CD4-positive, alpha-beta T cell treated with Interferon gamma for 1 hour (primary cell): ENCODE data around the gene DYNC2LI1.
A peak's percentile ranks its signal among the peaks of the same experiment; 100 is the strongest.
"Not testable (repeated sequence)": the region's sequence is repeated elsewhere in the genome, so short reads cannot be mapped to it uniquely, and the experiment has no call there.

Experiments used
- DNase-seq: peaks from one replicate; pipeline ENCODE4 v3.0.0-alpha.2; 2020

Gene DYNC2LI1

DNA sequence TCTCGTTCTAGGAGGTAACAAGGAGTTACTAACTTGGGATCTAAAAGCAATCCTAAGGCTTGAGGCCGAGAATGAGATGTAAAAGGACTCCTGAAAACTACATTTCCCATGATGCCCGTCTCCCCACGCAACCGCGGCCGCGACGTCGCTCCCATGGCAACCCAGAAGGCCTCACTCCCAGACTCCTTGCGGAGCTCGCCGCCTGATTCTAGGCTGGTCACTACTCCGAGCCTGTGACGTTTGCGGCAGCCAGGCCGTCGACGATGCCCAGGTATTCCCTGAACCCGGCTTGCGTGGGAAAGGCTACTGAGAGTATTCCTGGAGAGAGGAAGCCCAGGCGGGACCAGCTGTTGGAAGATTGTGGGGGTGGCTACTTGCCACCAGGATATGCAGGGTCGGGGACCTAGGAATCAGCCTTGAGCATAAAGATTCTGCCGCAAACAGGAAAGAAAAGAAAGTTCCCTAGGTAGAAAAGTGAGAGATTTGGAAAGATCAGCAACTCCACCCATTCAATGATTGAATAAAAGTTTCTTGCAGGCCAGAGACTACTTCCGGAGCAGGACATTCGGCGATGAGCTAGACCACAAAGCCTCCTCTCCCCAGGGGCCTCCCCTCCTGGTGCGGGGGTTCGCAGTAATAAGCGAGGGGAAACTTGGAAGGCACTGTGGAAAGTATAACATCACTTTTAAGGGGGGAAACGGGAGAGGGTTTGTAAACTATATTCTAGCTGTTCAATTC, at the start of gene DYNC2LI1:
Gene DYNC2LI1 (plus strand): TSS at position 164 of the 738 bp plus-strand sequence. CDS start 100 bp downstream, at position 264.
- peak; percentile 82 for DNase-seq

DNA sequence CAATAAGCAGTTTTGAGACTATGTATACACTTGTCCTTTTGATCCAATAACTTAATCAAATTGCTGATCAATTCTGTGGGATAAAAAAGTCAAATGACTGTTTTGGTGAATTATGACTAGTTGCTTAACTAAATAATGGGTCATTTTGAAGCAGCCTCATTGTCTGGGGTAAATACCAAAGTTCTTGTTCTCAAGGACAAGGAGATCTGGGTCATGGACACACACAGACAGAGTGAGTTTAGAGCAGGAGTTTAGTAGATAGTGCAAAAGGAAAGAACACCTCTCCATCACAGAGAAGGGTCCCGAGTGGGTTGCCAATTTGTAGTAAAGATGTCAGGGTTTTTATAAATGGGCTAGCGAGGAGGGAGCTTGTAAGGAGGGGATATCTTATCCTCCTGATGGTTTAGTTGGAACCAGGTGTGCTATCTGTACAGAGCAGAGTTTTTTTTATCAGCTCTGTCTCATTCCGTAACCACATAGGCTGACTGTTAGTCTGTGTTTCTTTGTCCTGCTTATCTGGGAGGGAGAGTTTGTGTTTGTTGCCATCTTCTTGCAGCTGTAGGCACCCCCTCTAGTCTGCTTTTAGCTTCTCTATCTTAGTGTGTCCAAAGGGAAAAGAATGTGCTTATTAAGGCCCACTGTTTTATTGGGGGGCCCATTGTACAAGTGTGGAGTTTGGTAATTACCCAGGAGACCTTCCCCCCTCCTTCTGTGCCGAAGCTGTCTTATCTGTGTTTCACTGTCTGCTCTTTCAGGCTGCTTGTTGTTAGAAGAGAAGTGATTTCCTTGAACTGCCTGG, 48.9 kb upstream of the DYNC2LI1 start:
- DNase-seq: no peak

DNA sequence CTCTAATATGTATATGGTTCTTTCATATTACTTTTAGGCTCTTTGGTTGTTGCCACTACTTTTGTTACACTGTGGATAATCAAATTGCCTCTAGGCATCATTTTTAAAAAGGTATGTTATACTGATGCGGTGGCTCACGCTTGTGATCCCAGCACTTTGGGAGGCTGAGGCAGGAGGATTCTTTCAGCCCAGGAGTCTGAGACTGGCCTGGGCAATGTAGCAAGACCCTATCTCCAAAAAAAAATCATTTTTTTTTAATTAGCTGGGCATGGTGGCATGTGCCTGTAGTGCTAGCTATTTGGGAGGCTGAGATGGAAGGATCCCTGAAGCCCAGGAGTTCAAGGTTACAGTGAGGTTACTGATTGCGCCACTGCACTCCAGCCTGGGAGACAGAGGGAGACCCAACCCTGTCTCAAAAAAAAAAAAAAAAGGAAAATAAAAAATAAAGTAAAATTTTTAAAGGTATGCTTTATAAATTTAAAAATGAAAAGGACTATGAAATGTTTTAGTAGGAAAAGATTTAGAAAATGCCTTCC, 48.1 kb upstream of the DYNC2LI1 start:
- no peak for DNase-seq

DNA sequence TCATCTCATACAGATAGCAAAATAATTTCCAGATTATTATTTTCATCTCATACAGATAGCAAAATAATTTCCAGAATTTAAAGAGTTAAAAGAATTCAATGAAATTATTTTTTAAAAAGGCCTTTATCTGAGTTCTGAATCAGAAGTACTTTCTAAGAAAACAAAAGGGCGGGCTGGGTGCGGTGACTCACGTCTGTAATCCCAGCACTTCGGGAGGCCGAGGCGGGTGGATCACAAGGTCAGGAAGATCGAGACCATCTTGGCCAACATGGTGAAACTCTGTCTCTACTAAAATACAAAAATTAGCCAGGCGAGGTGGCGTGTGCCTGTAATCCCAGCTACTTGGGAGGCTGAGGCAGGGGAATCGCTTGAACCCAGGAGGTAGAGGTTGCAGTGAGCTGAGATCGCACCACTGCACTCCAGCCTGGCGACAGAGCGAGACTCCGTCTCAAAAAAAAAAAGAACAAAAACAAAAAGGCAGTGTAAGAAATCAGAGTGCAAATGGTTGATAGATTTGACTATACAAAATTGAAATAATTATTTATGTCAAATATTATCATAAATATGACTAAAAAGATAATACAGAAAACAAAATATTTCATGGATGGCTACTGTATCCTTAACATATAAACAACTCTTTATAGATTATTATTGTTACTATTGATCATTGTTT, 46.7 kb upstream of the DYNC2LI1 start:
- not testable (repeated sequence) for DNase-seq

DNA sequence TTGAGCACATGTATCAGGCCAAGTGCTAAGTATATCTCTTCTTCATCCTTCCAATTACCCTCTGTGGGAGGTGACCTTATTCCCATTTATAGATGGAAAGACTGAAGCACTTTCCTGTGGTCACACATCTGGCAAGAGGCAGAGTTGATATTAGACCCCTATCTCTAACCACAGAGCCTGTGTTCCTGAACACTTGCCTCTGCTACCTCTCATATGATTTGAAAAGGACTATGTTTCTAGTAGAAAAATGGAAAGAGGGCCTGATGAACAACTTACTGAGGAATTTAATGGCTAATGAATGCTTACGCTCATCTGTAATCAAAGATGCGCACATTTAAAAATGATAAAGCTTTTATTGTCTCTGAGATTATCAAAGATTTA, 46.2 kb upstream of the DYNC2LI1 start:
- no peak for DNase-seq

DNA sequence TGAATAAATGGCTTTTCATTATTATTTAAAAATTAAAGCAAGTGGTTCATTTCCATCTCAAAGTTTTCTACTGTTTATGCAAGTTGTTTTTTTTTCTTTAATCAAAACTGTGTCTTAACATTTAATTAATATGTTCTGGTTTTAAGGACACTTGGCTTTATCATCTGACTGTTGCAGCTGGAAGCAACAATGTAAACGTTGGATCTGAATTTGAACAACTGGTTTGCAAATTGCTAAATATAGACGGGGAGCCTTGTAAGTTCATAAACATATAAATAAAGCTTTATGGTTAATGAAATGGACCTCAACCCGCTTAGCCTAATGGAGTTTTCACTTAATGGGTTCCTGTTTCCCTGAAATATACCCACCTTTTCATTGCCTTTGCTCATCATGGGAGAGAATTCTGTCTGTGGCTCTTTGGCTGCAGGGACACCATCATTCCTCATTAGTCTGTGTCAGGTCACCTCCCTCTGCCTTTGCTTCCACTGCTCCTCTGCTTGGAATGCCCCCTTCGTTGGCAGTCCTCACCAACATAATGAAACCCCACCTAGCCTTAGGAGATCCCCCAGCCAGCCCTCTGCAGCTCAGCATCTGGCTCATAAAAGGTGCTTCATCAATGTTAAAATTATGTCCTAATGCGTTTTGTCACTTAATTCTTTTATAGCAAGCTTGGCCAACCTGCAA, 44.2 kb upstream of the DYNC2LI1 start:
- DNase-seq: no peak

DNA sequence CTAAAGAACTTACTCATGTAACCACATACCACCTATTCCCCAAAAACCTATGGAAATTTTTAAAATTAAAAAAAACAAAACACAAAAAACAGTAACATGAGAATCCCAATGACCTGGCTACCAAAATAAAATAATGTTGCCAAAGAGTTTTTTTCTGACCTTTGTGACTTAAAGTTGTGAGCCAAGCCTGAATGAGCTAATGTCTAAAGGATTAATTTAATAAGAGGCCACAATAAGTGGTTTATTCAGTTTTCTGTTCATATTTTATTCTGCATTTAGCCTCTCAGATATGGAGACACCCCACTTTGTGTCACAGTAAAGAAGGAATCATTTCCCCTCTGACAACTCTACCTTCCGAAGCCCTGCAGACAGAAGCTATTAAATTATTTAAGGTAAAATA, 42.6 kb upstream of the DYNC2LI1 start:
- DNase-seq: no peak

DNA sequence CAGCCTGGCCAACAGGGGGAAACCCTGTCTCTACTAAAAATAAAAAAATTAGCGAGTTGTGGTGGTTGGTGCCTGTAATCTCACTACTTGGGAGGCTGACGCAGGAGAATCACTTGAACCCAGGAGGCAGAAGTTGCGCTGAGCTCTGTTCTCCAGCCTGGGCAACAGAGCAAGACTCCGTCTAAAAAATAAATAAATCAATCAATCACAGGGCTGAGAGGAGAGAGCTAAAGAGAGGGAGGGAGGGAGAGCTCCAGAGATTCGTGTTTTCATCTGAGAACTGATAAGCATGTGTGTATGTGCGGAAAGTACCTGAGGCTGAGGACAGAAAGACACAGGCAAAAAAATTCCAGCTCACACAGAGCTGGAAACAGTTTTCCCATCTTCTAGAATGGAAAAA, 37.2 kb upstream of the DYNC2LI1 start:
- no peak for DNase-seq

DNA sequence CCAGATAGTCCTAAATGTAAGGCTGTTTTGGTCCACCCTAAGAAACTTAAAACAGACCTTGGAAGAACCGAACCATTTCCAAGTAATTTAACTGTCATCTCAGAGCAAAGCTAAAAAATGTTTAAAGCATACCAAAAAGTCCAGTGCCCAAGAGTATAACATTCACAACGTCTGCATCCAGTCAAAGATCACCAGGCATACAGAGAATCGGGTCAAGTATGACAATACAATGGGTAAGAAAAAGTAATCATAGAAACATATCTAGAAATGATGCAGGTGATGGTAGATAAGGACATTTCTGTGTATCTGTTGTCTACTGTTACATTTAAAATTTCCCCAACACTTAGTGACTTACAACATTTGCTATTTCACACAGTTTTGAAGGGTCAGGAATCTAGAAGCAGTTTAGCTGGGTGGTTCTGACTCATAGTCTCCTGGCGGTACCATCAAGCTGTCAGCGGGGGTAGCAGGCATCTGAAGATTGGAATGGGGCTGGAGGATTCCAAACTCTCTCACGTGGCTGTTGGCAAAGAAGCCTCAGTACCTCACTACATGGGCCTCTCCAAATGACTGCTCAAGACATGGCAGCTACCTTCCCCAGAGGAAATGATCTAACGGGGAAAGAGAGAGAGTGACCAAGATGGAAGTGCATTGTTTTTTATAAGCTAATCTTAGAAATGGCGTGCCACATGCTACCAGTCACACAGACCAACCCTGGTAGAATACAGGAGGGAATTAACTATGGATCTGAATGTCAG, 36.6 kb upstream of the DYNC2LI1 start:
- DNase-seq: no peak

DNA sequence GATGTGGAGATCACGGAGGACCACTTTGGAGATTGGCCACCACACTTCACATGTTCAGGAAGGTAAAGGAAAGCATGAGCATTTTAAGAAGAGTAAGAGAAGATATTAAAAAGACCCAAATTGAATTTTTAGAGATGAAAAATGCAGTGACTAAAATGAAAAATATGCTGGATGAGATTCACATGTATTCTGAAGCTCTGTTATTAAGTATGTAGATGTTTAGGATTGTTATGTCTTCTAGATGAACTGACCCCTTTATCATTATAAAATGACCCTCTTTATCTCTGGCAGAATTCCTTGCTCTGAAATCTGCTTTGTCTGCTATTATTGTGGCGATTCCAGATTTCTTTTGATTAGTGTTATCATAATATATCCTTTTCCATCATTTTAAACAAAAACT, 36.0 kb upstream of the DYNC2LI1 start:
- DNase-seq: no peak

DNA sequence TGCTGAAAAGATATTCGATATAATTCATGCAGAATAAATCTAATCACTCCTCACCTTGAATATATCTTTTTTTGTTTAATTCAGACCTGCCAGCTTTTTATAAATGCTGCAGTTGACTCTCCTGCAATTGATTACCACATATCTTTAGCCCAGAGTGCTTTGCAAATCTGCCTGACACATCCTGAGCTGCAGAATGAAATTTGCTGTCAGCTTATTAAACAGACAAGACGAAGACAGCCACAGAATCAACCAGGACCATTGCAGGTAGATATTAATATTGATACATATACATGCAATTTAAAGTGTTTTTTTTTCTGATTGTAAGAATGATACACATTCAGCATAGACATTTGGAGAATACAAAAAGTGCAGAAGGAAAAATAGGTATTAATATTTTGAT, 35.6 kb upstream of the DYNC2LI1 start:
- DNase-seq: no peak

DNA sequence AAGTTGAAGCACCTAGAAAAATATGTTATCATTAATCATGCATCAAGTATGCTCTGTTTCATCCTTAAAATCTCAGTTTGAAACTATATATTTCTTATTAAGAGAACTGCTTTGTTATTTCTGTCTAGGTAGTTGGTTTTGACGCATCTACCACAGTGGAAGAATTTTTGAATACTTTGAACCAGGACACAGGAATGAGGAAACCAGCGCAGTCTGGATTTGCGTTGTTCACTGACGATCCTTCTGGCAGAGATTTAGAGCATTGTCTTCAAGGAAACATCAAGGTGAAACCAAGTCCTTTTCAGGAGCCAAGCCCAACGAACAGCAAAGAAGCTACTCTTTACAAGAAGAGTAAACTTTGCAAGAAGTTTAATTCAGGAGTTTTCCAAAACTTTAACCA, 30.1 kb upstream of the DYNC2LI1 start:
- no peak for DNase-seq

DNA sequence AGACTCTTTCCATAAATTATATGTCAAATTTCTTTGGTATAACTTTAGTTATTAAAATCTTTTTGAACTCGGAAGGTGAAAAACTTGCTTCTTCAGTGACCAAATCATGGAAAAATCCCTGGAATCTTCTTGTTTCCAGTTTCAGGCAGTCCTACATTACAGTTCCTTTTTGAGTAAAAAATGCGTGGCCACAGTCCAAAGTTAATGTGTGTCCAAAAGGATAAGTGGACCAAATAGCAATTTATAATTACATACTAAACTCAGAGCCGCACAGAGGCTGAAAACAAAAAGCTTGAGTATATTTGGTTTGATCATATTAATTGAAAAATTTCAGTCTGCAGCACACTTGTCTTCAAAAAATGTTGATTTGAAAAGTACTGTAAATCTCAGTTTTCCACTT, 28.4 kb upstream of the DYNC2LI1 start:
- no peak for DNase-seq

DNA sequence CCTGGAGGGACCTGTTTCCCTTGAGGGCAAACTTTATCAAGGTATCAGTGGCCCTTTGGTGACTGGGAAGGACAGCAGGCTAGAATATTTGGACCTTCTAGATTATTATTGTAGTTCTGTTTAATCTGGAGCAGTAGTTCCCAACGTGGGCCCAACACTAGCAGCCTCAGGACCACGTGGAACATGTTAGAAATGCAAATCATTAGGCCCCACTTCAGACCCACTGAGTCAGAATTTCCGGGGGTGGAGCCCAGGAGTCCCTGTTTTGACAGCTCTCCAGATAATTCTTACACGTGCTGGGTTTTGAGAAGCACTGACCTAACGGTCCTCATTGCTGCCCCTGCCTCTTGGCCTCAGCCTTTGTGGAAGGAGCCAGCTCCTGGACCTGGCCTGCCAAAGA, 25.5 kb upstream of the DYNC2LI1 start:
- DNase-seq: no peak

DNA sequence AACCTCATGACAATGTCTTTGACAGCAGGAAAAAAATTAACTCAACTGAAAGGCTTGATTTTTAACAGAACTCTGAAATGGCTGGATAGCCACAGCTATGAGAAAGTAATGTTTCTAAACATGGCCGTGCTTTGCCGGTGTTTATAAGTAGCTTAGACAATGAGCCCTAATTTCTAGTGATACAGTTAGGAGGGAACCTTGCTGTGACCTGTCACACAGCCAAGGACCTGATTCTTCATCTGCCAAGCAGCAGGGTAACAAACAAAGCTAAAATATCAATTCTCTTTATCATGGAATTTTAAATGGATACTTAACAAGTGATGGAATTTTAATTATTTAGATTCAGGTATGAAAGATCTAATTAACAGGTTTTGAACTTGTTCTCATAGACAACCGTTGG, 24.3 kb upstream of the DYNC2LI1 start:
- DNase-seq: no peak

DNA sequence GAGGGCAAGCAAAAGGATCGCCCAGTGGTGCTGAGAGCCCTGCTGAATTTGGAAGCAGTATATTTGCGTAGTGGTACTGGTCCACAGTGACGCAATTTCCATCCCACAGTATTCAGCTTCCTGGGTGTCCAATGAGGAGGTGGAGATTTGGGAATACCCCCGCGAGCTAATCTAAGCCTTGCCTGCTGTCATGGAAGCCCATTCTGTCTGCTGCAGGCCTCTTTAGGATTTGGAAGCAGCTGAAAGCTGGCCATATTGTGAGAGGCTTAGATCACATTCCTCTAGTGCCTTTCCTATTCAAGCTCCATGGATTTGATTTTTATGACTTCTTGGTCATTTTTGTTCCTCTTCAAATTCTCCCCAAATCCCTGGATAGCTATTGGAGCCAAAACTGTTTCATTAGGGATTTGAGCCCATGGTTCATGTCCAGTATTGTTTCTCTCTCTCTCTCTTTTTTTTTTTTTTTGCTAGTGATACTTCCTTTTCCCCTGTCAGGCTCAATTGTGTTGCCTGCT, 22.3 kb upstream of the DYNC2LI1 start:
- DNase-seq: no peak

DNA sequence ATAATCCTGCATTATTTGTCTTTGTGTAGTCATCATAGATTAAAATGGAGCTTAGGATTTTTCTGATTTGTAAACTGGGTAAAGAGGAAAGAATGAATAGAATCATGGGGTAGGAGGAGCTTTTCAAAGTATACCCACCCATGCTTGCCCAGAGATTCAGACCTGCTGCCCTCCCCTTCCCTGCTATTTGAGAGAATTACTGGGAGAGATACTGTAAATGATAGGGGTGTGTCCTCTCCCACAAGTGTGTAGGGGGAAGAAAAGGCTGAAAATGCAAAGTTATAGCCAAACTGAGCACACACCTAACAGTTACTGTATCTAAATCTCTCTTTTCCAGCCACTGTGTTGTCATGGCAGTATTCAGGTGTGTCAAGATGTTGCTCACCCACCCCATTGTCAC, 21.5 kb upstream of the DYNC2LI1 start:
- DNase-seq: no peak

DNA sequence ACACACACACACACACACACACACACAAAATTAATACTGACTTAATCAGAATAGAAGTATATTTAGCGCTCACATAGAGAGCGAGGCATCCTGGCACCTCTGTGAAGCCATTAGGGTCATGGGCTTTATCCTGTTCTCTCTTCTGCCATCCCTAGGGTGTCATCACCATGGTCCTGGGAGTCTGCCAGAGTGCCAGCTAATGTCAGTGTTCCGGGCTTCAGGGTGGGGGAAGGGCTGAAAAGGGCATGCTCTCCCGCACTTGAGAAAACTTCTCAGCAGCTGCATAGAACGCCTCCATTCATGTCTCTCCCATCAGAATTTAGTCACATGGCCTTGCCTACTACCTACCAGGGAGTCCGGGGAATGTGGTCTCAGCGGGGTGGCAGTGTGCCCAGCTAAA, 19.7 kb upstream of the DYNC2LI1 start:
- no peak for DNase-seq

DNA sequence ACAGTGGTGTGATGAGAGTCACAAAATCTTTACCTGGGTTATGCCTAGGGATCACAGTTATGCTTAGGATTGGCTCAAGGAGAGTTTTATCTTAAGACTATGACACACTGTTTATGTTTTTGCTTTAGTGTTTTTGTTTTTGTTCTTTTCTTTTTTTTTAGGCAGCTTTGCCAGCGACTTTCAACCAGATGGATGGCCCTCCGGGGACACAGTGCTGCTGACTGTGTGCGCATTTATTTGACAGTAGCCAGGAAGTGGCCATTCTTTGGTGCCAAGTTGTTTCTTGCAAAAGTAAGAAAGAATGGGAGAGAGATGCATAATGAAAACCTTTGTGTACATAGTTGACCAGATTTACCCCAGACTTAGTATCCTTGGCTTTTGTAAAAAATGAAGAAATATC, 15.1 kb upstream of the DYNC2LI1 start:
- DNase-seq: no peak

DNA sequence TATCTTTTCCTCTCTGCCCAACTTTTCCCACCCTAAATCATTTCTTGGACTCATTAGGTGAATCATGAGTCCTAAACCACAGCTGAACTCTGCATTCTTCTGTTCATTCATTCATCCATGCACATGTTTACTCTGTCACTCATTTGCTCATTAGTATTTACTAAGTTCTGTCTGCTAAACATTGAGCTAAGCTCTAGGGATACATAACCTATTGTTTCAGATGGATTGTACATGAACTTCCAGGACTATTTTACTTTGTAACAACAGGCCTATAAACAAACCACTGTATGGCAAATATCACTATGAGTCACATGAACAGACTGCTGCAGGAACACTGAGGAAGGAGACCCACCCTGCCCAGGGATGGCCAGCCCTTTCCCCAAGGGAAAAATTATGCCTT, 14.6 kb upstream of the DYNC2LI1 start:
- no peak for DNase-seq

DNA sequence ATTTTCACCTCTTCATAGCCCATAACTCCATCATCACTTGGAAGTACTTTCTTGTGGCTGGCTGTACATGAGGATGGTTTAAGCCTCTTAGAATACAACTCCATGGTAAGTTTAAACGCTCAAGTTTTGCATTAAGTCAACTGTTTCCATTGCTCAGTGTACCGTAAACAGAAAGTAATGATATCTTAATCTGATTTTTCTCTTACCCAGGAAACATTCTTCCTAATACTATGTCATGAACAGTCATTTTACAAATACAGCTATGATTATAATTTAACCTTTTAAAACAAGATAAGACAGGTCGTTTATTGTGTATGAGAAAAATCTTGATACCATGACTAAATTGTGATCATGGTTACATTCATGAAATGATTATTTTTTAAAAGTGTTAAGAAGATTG, 11.6 kb upstream of the DYNC2LI1 start:
- no peak for DNase-seq

DNA sequence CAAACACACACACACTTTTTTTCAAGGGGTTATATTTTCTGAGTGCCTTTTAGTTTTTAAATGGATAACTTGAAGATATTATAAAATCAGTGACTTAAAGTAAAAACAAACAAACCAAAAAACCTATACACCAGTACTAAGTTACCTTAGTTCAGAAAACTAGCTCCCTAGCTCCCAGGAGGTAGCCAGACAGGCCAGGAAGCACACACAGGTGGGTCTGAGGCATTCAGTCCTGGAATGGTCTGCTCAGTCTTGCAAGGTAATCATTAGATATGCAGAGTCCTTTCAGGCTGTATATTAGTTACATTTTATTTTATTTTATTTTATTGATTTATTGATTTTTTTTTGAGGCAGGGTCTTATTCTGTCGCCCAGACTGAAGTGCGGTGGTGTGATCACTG, 10.7 kb upstream of the DYNC2LI1 start:
- no peak for DNase-seq
